Measurements from ENCODE around the gene FAM83C. TPM values are rescaled to one million over a fixed set of nuclear protein-coding genes. Genes with fewer than 3 reads are reported as not detected.

Gene FAM83C
- total RNA-seq, 1 experiment from 2014 or later, result not detected

GRCh38 chr20:35314816-35315631, 22.8 kb upstream of the FAM83C start:
- peak overlapping the region; percentile 18 for H3K27ac Mint-ChIP-seq (ENCODE audit: low read depth, unreplicated experiment)
- no peak overlapping the region for H3K4me3 Mint-ChIP-seq (ENCODE audit: unreplicated experiment)
- ChIA-PET POLR2A (interaction anchor here (0.6 to 12.9 kb wide), 8 partner anchors 8 to 139 kb away, joined by 3 to 468 read pairs (median 3); no protein-coding TSS in a partner anchor), CTCF (interaction anchor here (0.5 to 0.7 kb wide), 3 partner anchors 17 to 109 kb away, joined by 3 to 9 read pairs (median 3); no protein-coding TSS in a partner anchor)
- H3K27me3 Mint-ChIP-seq (ENCODE audit: insufficient read depth, unreplicated experiment), result no peaks in the 10 kb centered on the region
- H3K9me3 Mint-ChIP-seq (ENCODE audit: unreplicated experiment), result no peaks in the 10 kb centered on the region
- peak; percentile 31 for DNase-seq (ENCODE audit: unreplicated experiment)
- H3K4me1 Mint-ChIP-seq (ENCODE audit: insufficient read depth, unreplicated experiment), result peaks cover 60% of the 10 kb centered on the region
- H3K36me3 Mint-ChIP-seq (ENCODE audit: insufficient read depth, unreplicated experiment), result peaks cover 7% of the 10 kb centered on the region
- no peak for TF ChIP-seq CTCF (IDR thresholded peaks at IDR 0.05; ENCODE audit: unreplicated experiment)
- intact Hi-C loops (cut with micrococcal nuclease), result no loop called here
- BruUV-seq (replicated peaks), result no TSS peak

- BruUV-seq (replicated peaks), result no TSS peak
- no peak for TF ChIP-seq CTCF (IDR thresholded peaks at IDR 0.05; ENCODE audit: unreplicated experiment)
- peaks cover 13% of the 10 kb centered on the region for H3K36me3 Mint-ChIP-seq (ENCODE audit: insufficient read depth, unreplicated experiment)
- intact Hi-C loops (cut with micrococcal nuclease), result no loop called here
- ChIA-PET POLR2A (interaction anchor here (0.6 to 12.9 kb wide), 15 partner anchors 5 to 220 kb away, joined by 3 to 468 read pairs (median 4); partner anchors contain the start of genes CEP250, EIF6, TRPC4AP and UQCC1), CTCF (interaction anchor here (0.6 to 16.2 kb wide), 5 partner anchors 8 to 206 kb away, joined by 3 to 374 read pairs (median 8); partner anchors contain the start of gene GDF5)
- H3K9me3 Mint-ChIP-seq (ENCODE audit: unreplicated experiment), result no peaks in the 10 kb centered on the region
- peak overlapping the region; percentile 74 for H3K27ac Mint-ChIP-seq (ENCODE audit: low read depth, unreplicated experiment)
- no peaks in the 10 kb centered on the region for H3K27me3 Mint-ChIP-seq (ENCODE audit: insufficient read depth, unreplicated experiment)
- peak; percentile 96 for DNase-seq (ENCODE audit: unreplicated experiment)
- peaks cover 55% of the 10 kb centered on the region for H3K4me1 Mint-ChIP-seq (ENCODE audit: insufficient read depth, unreplicated experiment)
- H3K4me3 Mint-ChIP-seq (ENCODE audit: unreplicated experiment), result peak overlapping the region; percentile 4
Observed at GRCh38 chr20:35312318-35312717, 20.1 kb upstream of the FAM83C start.

GRCh38 chr20:35311822-35312221, 19.6 kb upstream of the FAM83C start:
- intact Hi-C loops (cut with micrococcal nuclease), result no loop called here
- H3K4me1 Mint-ChIP-seq (ENCODE audit: insufficient read depth, unreplicated experiment), result peaks cover 60% of the 10 kb centered on the region
- peaks cover 13% of the 10 kb centered on the region for H3K36me3 Mint-ChIP-seq (ENCODE audit: insufficient read depth, unreplicated experiment)
- ChIA-PET POLR2A (interaction anchor here (0.6 to 12.9 kb wide), 16 partner anchors 5 to 219 kb away, joined by 3 to 468 read pairs (median 4); partner anchors contain the start of genes CEP250, EIF6, TRPC4AP and UQCC1), CTCF (interaction anchor here (0.6 to 16.2 kb wide), 6 partner anchors 9 to 206 kb away, joined by 3 to 374 read pairs (median 6); partner anchors contain the start of gene GDF5)
- no peaks in the 10 kb centered on the region for H3K27me3 Mint-ChIP-seq (ENCODE audit: insufficient read depth, unreplicated experiment)
- no peak for TF ChIP-seq CTCF (IDR thresholded peaks at IDR 0.05; ENCODE audit: unreplicated experiment)
- H3K9me3 Mint-ChIP-seq (ENCODE audit: unreplicated experiment), result no peaks in the 10 kb centered on the region
- TSS peak; percentile 74 for BruUV-seq (replicated peaks)
- no peak for DNase-seq (ENCODE audit: unreplicated experiment)
- peak overlapping the region; percentile 4 for H3K4me3 Mint-ChIP-seq (ENCODE audit: unreplicated experiment)
- H3K27ac Mint-ChIP-seq (ENCODE audit: low read depth, unreplicated experiment), result peak overlapping the region; percentile 74

GRCh38 chr20:35311409-35311808, 19.2 kb upstream of the FAM83C start:
- no peak for TF ChIP-seq CTCF (IDR thresholded peaks at IDR 0.05; ENCODE audit: unreplicated experiment)
- Mint-ChIP-seq H3K9me3 (ENCODE audit: unreplicated experiment) (no peaks in the 10 kb centered on the region), H3K36me3 (ENCODE audit: insufficient read depth, unreplicated experiment) (peaks cover 13% of the 10 kb centered on the region), H3K27me3 (ENCODE audit: insufficient read depth, unreplicated experiment) (no peaks in the 10 kb centered on the region), H3K27ac (ENCODE audit: low read depth, unreplicated experiment) (peak overlapping the region; percentile 74), H3K4me1 (ENCODE audit: insufficient read depth, unreplicated experiment) (peaks cover 64% of the 10 kb centered on the region), H3K4me3 (ENCODE audit: unreplicated experiment) (no peak overlapping the region)
- peak; percentile 87 for DNase-seq (ENCODE audit: unreplicated experiment)
- no TSS peak for BruUV-seq (replicated peaks)
- intact Hi-C loops (cut with micrococcal nuclease), result no loop called here
- ChIA-PET CTCF (interaction anchor here (0.6 to 16.2 kb wide), 7 partner anchors 9 to 205 kb away, joined by 3 to 374 read pairs (median 5); partner anchors contain the start of gene GDF5), POLR2A (interaction anchor here (0.5 to 12.1 kb wide), 9 partner anchors 7 to 660 kb away, joined by 3 to 468 read pairs (median 10); partner anchors contain the start of genes CEP250, MMP24OS and UQCC1)
